ENCODE data around the gene ZNF670. TPM values are rescaled to one million over a fixed set of nuclear protein-coding genes. Genes with fewer than 3 reads are reported as not detected.

ZNF670 gene
- total and polyA plus RNA-seq, 9 of the 15 experiments (the other 6 are each of a cell fraction or from before 2014, with no cell fraction given): 7.1 to 23.4 (median 11.8) TPM

- 89% methylated on average over 4 of the region's 4 CpGs for WGBS (ENCODE audit: insufficient coverage, low coverage, missing lambda C conversion rate)
- CTCF ChIA-PET (ENCODE audit: low intra/inter-chr PET ratio): no interaction called here
- Histone ChIP-seq H4K20me1 (replicated peaks; ENCODE audit: control insufficient read depth, insufficient read depth, low read length) (no peaks in the 10 kb centered on the region), H3K27me3 (ENCODE audit: control insufficient read depth in 2 of 2, insufficient read depth in 2 of 2, low read length in 2 of 2) (no peaks in the 10 kb centered on the region), H3K27ac (ENCODE audit: extremely low read depth, low read depth, low read length) (no peak overlapping the region), H3K4me3 (no peak overlapping the region), H3K9me1 (ENCODE audit: control insufficient read depth, insufficient read depth, low read length) (no peaks in the 10 kb centered on the region), H2AFZ (ENCODE audit: low read depth, low read length) (no peak overlapping the region), H3K4me1 (replicated peaks in 1 of 2; ENCODE audit: control insufficient read depth in 2 of 2, insufficient read depth in 2 of 2, low read length in 2 of 2) (no peaks in the 10 kb centered on the region), H3K4me2 (ENCODE audit: insufficient read depth, low read length) (no peak overlapping the region), H3K36me3 (ENCODE audit: control insufficient read depth, insufficient read depth, low read length) (no peaks in the 10 kb centered on the region; the same call in 2 of the 3 replicates), H3K9me3 (replicated peaks; ENCODE audit: control insufficient read depth, insufficient read depth, low read depth, low read length) (peaks cover 9% of the 10 kb centered on the region), H3K79me2 (ENCODE audit: control insufficient read depth, insufficient read depth, low read length) (peaks cover 76% of the 10 kb centered on the region), H3K9ac (ENCODE audit: insufficient read depth in 1 of 2, low read depth in 2 of 2, low read length in 2 of 2) (no peak overlapping the region)
- no peak for ATAC-seq
- no peak for FAIRE-seq
- in situ Hi-C loops (cut with MboI): no loop called here
- DNase-seq (ENCODE audit: extremely low read depth in 1 of 4, low spot score in 3 of 4): no peak
- intact Hi-C loops (cut with micrococcal nuclease): no loop called here
- POLR2A ChIA-PET: no interaction called here
- no TSS peak for BruUV-seq (replicated peaks)
- TF ChIP-seq ID3 (CRISPR knock-in tag; IDR thresholded peaks at IDR 0.05): no peak
- no peak for TF ChIP-seq ID3 (tag; IDR thresholded peaks at IDR 0.05)
- TF ChIP-seq MAFF (IDR thresholded peaks at IDR 0.05; ENCODE audit: low read length): peak; percentile 68; the same call in 1 of the 2 replicates
- TF ChIP-seq C11orf30 (IDR thresholded peaks at IDR 0.05; ENCODE audit: low read depth): peak; percentile 73
- no peak for TF ChIP-seq ZNF282 (CRISPR knock-in tag; IDR thresholded peaks at IDR 0.05)
- TF ChIP-seq TRIM28 (IDR thresholded peaks at IDR 0.05): no peak
- peak; percentile 73; the same call in 1 of the 2 replicates for TF ChIP-seq MAFK (IDR thresholded peaks at IDR 0.05; ENCODE audit: low read length)
- TF ChIP-seq ZNF318 (IDR thresholded peaks at IDR 0.05; ENCODE audit: borderline replicate concordance in 1 of 2, low read depth in 1 of 2): no peak
- no peak for TF ChIP-seq NCOA6 (IDR thresholded peaks at IDR 0.05)
- TF ChIP-seq ZNF76 (CRISPR knock-in tag; IDR thresholded peaks at IDR 0.05; ENCODE audit: borderline replicate concordance): no peak
- no peak for TF ChIP-seq HDAC8 (tag; IDR thresholded peaks at IDR 0.05)
- TF ChIP-seq MAFG (tag; conservative IDR thresholded peaks at IDR 0.05): peak; percentile 69
- no peak for TF ChIP-seq XRCC4 (IDR thresholded peaks at IDR 0.05; ENCODE audit: extremely low read depth, insufficient read depth, insufficient read length)
- no peak for TF ChIP-seq DLX4 (CRISPR knock-in tag; IDR thresholded peaks at IDR 0.05)
- no peak for TF ChIP-seq CBX8 (IDR thresholded peaks at IDR 0.05; ENCODE audit: borderline replicate concordance, extremely low read depth, low read depth, low read length, poor library complexity, severe bottlenecking)
- TF ChIP-seq ZNF316 (IDR thresholded peaks at IDR 0.05): peak; percentile 82
These were observed 17.8 kb downstream of the ZNF670 start for GRCh38 chr1:247060771-247061170.

Measured in K562 (cell line).